CD4-positive, alpha-beta T cell treated with Interleukin-2 at 100 ng/mL for 4 hours (primary cell): Measurements from ENCODE around the gene HSPG2.
"Not testable (repeated sequence)": the region's sequence is repeated elsewhere in the genome, so short reads cannot be mapped to it uniquely, and the experiment has no call there.

Source experiments
- DNase-seq: peaks from one replicate; pipeline ENCODE4 v3.0.0-alpha.2; 2020; ENCODE audit warnings: low spot score

The HSPG2 gene

GRCh38 chr1:21932127-21932526 is 5.0 kb downstream of the HSPG2 start:
- DNase-seq: no peak

- no peak for DNase-seq
Observed at GRCh38 chr1:21931171-21932093, 5.7 kb downstream of the HSPG2 start.

- DNase-seq: no peak
Observed at GRCh38 chr1:21930629-21931170, 6.4 kb downstream of the HSPG2 start.

- no peak for DNase-seq
Observed at GRCh38 chr1:21930080-21930571, 7.0 kb downstream of the HSPG2 start.

GRCh38 chr1:21927533-21928237 is 9.4 kb downstream of the HSPG2 start:
- DNase-seq: no peak

GRCh38 chr1:21926814-21927532 is 10.1 kb downstream of the HSPG2 start:
- no peak for DNase-seq

GRCh38 chr1:21926065-21926464 is 11.0 kb downstream of the HSPG2 start:
- no peak for DNase-seq

GRCh38 chr1:21925334-21925940 is 11.7 kb downstream of the HSPG2 start:
- no peak for DNase-seq

- DNase-seq: no peak
Observed at GRCh38 chr1:21924503-21925005, 12.6 kb downstream of the HSPG2 start.

GRCh38 chr1:21922090-21923013 is 14.8 kb downstream of the HSPG2 start:
- no peak for DNase-seq

GRCh38 chr1:21921100-21921875 is 15.8 kb downstream of the HSPG2 start:
- DNase-seq: no peak

- DNase-seq: no peak
Observed at GRCh38 chr1:21919520-21919919, 17.6 kb downstream of the HSPG2 start.

- DNase-seq: not testable (repeated sequence)
Observed at GRCh38 chr1:21917239-21917631, 19.9 kb downstream of the HSPG2 start.

- DNase-seq: no peak
Observed at GRCh38 chr1:21916447-21917238, 20.5 kb downstream of the HSPG2 start.

- DNase-seq: no peak
Observed at GRCh38 chr1:21914880-21915640, 22.1 kb downstream of the HSPG2 start.

GRCh38 chr1:21914450-21914849 is 22.7 kb downstream of the HSPG2 start:
- DNase-seq: no peak

GRCh38 chr1:21913763-21914162 is 23.3 kb downstream of the HSPG2 start:
- DNase-seq: peak; percentile 4

- no peak for DNase-seq
Observed at GRCh38 chr1:21913258-21913657, 23.9 kb downstream of the HSPG2 start.
